Liver (tissue), 9 donors: Measurements from ENCODE around the gene XYLT1. TPM values are rescaled to one million over a fixed set of nuclear protein-coding genes. Genes with fewer than 3 reads are reported as not detected.

Experiments
- DNase-seq: peaks from one replicate; pipeline ENCODE4 v3.0.0-alpha.2; 2017; ENCODE audit warnings: low spot score
- H3K27ac ChIP-seq, 2 donors: one replicate each; pipeline ENCODE4 v1.7.0; 2013; ENCODE audit warnings: inconsistent platforms in 2 of 2, low read length in 2 of 2, control low read depth in 1 of 2, low read depth in 1 of 2, mild to moderate bottlenecking in 1 of 2
- H3K27me3 ChIP-seq, 4 donors: one replicate each; pipeline versions ENCODE4 v1.6.1 to v1.7.0; 2013; ENCODE audit warnings: low read length in 3 of 4, inconsistent platforms in 1 of 4, mild to moderate bottlenecking in 1 of 4, moderate library complexity in 1 of 4; ENCODE audit not compliant: control insufficient read depth in 4 of 4, insufficient read depth in 4 of 4
- H3K36me3 ChIP-seq, 4 donors: one replicate each; pipeline versions ENCODE4 v1.6.1 to v1.7.0; 2013; ENCODE audit warnings: low read length in 3 of 4, mild to moderate bottlenecking in 3 of 4, low read depth in 1 of 4, moderate library complexity in 1 of 4; ENCODE audit not compliant: control insufficient read depth in 4 of 4, insufficient read depth in 3 of 4
- H3K4me1 ChIP-seq, 4 donors: one replicate each; pipeline versions ENCODE4 v1.6.1 to v1.7.0; 2013; ENCODE audit warnings: low read length in 3 of 4, mild to moderate bottlenecking in 3 of 4, moderate library complexity in 1 of 4; ENCODE audit not compliant: control insufficient read depth in 4 of 4, insufficient read depth in 4 of 4
- H3K4me3 ChIP-seq, 3 donors: one replicate each; pipeline versions ENCODE4 v1.6.1 to v1.7.0; 2013; ENCODE audit warnings: low read length in 3 of 3, control low read depth in 1 of 3, low read depth in 1 of 3, mild to moderate bottlenecking in 1 of 3
- H3K9ac ChIP-seq, 2 donors: one replicate each; pipeline ENCODE4 v1.7.0; 2013; ENCODE audit warnings: low read length in 2 of 2, mild to moderate bottlenecking in 2 of 2, moderate library complexity in 2 of 2, control low read depth in 1 of 2, low read depth in 1 of 2
- H3K9me3 ChIP-seq, 4 donors: one replicate each; pipeline versions ENCODE4 v1.6.1 to v1.7.0; 2013; ENCODE audit warnings: low read length in 3 of 4; ENCODE audit not compliant: control insufficient read depth in 4 of 4
- ATF3 ChIP-seq: IDR thresholded peaks from 2 replicates; pipeline ENCODE4 v1.6.1; 2016; ENCODE audit warnings: antibody characterized with exemption
- EGR1 ChIP-seq, 2 donors: IDR thresholded peaks; 2 replicates each; pipeline ENCODE4 v1.6.1; 2016 to 2018; ENCODE audit warnings: antibody characterized with exemption in 2 of 2, low read depth in 2 of 2
- FOXA1 ChIP-seq: IDR thresholded peaks from 2 replicates; pipeline ENCODE4 v1.6.1; 2016; ENCODE audit warnings: antibody characterized with exemption
- FOXA2 ChIP-seq: IDR thresholded peaks from 2 replicates; pipeline ENCODE4 v1.6.1; 2016; ENCODE audit warnings: antibody characterized with exemption
- GABPA ChIP-seq, 2 donors: IDR thresholded peaks in 1 of 2; conservative IDR thresholded peaks in 1 of 2; 2 replicates each; pipeline ENCODE4 v1.6.1; 2016; ENCODE audit warnings: antibody characterized with exemption in 2 of 2, mild to moderate bottlenecking in 1 of 2, moderate library complexity in 1 of 2
- HNF4A ChIP-seq, 2 donors: conservative IDR thresholded peaks; 2 replicates each; pipeline ENCODE4 v1.6.1; 2016; ENCODE audit warnings: antibody characterized with exemption in 2 of 2, mild to moderate bottlenecking in 2 of 2
- HNF4G ChIP-seq: IDR thresholded peaks from 2 replicates; pipeline ENCODE4 v1.6.1; 2016; ENCODE audit warnings: antibody characterized with exemption
- JUND ChIP-seq, 2 donors: IDR thresholded peaks; 2 replicates each; pipeline ENCODE4 v1.6.1; 2016; ENCODE audit warnings: antibody characterized with exemption in 2 of 2
- NR2F2 ChIP-seq: IDR thresholded peaks from 2 replicates; pipeline ENCODE4 v1.6.1; 2016; ENCODE audit warnings: antibody characterized with exemption
- RAD21 ChIP-seq, 2 donors: IDR thresholded peaks; 2 replicates each; pipeline ENCODE4 v1.6.1; 2016; ENCODE audit warnings: antibody characterized with exemption in 2 of 2, mild to moderate bottlenecking in 2 of 2
- RXRA ChIP-seq, 2 donors: IDR thresholded peaks; 2 replicates each; pipeline ENCODE4 v1.6.1; 2017 to 2018; ENCODE audit warnings: antibody characterized with exemption in 2 of 2, mild to moderate bottlenecking in 1 of 2
- SP1 ChIP-seq: IDR thresholded peaks from 2 replicates; pipeline ENCODE4 v1.6.1; 2018; ENCODE audit warnings: antibody characterized with exemption, mild to moderate bottlenecking
- TAF1 ChIP-seq: conservative IDR thresholded peaks from 2 replicates; pipeline ENCODE4 v1.6.1; 2016; ENCODE audit warnings: antibody characterized with exemption, mild to moderate bottlenecking
- YY1 ChIP-seq: IDR thresholded peaks from 2 replicates; pipeline ENCODE4 v1.6.1; 2016; ENCODE audit warnings: antibody characterized with exemption, mild to moderate bottlenecking
- ZBTB33 ChIP-seq: IDR thresholded peaks from 2 replicates; pipeline ENCODE4 v1.6.1; 2016; ENCODE audit warnings: antibody characterized with exemption
- WGBS: extraction: QIAGEN DNeasy Blood & Tissue Kit; methylation state at CpG from one replicate; pipeline ENCODE4 v1.1.7; 2013; 5-methylcytosine and 5-hydroxymethylcytosine counted together
- polyA plus RNA-seq, 2 donors: library from polyadenylated mRNA; stranded (reverse) in 1 of 2; unstranded in 1 of 2; fragments of 200-250 nt in 1 of 2; fragments of >200 nt in 1 of 2; fragmentation: Nextera tagmentation in 1 of 2; extraction: Ambion mirVana in 1 of 2; gene quantifications; one replicate each; pipeline versions ENCODE4 v1.2.1 to v1.2.3, GENCODE V29; 2013 to 2015
- total RNA-seq, 2 donors: library from RNA; depleted of rRNA; stranded (reverse); fragments of >200 nt; gene quantifications; one replicate each; pipeline ENCODE4 v1.2.3, GENCODE V29; 2014
- TF ChIP-seq, protein P1 (sequence below): fragments of 150-350 bp; IDR thresholded peaks from 2 replicates; pipeline ENCODE4 v1.5.1; 2017; ENCODE audit warnings: improper control_type of control experiment, low read depth, low read length; ENCODE audit not compliant: missing input control
- TF ChIP-seq, protein P2 (sequence below): IDR thresholded peaks from 2 replicates; pipeline ENCODE4 v1.6.1; 2016; ENCODE audit warnings: antibody characterized with exemption, mild to moderate bottlenecking
- donor health status: healthy.
- donor health status: healthy.
- donor health status: healthy.
- donor health status: healthy.
- donor health status: healthy.

XYLT1 gene
- total and polyA plus RNA-seq, 4 donors: 0.25 to 2.3 (median 0.53) TPM

DNA sequence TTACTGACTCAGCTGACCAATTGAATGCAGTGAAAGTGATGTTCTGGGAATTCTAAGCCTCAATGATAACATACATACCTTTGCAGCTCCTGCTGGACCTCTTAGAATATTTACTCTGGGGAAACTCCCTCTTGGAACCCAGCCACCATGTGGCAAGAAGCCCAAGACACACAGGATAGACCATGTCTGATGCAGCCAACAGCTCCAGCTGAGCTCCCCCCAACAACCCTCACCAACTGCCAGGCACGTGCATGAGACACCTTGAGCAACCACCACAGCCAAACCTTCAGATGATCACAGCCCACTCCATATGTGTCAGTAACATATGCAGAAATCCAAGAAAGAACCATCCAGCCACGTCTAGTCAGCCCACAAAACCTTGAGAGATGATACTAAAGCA, 53.0 kb downstream of the XYLT1 start:
- Histone ChIP-seq H3K27me3 (no peaks in the 10 kb centered on the region), H3K36me3 (no peaks in the 10 kb centered on the region), H3K9me3 (peaks cover 2 to 6% (median 4%) of the 10 kb centered on the region in 4 donors), H3K9ac (no peak overlapping the region), H3K4me1 (no peaks in the 10 kb centered on the region), H3K4me3 (no peak overlapping the region), H3K27ac (no peak overlapping the region)
- WGBS: 66% methylated on average over 2 of the region's 2 CpGs
- DNase-seq: no peak
- TF ChIP-seq ATF3 (no peak), NR2F2 (no peak), HNF4A (conservative IDR thresholded peaks at IDR 0.05) (no peak), FOXA1 (no peak), ZBTB33 (no peak), RXRA (IDR thresholded peaks at IDR 0.05) (no peak), HNF4G (no peak), RAD21 (IDR thresholded peaks at IDR 0.05) (no peak), FOXA2 (no peak), YY1 (no peak), GABPA (IDR thresholded peaks at IDR 0.05 in 1 of 2, conservative IDR thresholded peaks at IDR 0.05 in 1 of 2) (no peak), EGR1 (IDR thresholded peaks at IDR 0.05; ENCODE audit: low read depth in 2 of 2) (no peak), TAF1 (no peak), SP1 (no peak), JUND (IDR thresholded peaks at IDR 0.05) (no peak)
- TF ChIP-seq, protein P1, sequence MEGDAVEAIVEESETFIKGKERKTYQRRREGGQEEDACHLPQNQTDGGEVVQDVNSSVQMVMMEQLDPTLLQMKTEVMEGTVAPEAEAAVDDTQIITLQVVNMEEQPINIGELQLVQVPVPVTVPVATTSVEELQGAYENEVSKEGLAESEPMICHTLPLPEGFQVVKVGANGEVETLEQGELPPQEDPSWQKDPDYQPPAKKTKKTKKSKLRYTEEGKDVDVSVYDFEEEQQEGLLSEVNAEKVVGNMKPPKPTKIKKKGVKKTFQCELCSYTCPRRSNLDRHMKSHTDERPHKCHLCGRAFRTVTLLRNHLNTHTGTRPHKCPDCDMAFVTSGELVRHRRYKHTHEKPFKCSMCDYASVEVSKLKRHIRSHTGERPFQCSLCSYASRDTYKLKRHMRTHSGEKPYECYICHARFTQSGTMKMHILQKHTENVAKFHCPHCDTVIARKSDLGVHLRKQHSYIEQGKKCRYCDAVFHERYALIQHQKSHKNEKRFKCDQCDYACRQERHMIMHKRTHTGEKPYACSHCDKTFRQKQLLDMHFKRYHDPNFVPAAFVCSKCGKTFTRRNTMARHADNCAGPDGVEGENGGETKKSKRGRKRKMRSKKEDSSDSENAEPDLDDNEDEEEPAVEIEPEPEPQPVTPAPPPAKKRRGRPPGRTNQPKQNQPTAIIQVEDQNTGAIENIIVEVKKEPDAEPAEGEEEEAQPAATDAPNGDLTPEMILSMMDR: no peak
- TF ChIP-seq, protein P2, sequence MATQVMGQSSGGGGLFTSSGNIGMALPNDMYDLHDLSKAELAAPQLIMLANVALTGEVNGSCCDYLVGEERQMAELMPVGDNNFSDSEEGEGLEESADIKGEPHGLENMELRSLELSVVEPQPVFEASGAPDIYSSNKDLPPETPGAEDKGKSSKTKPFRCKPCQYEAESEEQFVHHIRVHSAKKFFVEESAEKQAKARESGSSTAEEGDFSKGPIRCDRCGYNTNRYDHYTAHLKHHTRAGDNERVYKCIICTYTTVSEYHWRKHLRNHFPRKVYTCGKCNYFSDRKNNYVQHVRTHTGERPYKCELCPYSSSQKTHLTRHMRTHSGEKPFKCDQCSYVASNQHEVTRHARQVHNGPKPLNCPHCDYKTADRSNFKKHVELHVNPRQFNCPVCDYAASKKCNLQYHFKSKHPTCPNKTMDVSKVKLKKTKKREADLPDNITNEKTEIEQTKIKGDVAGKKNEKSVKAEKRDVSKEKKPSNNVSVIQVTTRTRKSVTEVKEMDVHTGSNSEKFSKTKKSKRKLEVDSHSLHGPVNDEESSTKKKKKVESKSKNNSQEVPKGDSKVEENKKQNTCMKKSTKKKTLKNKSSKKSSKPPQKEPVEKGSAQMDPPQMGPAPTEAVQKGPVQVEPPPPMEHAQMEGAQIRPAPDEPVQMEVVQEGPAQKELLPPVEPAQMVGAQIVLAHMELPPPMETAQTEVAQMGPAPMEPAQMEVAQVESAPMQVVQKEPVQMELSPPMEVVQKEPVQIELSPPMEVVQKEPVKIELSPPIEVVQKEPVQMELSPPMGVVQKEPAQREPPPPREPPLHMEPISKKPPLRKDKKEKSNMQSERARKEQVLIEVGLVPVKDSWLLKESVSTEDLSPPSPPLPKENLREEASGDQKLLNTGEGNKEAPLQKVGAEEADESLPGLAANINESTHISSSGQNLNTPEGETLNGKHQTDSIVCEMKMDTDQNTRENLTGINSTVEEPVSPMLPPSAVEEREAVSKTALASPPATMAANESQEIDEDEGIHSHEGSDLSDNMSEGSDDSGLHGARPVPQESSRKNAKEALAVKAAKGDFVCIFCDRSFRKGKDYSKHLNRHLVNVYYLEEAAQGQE: no peak
